AG04450 (cell line): Measurements from ENCODE around the gene RELCH. TPM values are rescaled to one million over a fixed set of nuclear protein-coding genes. Genes with fewer than 3 reads are reported as not detected.

Experiments used
- CTCF ChIA-PET: fragments of 300-600, 350-600 bp; formaldehyde crosslinking; extraction: SDS; loops from one replicate; lab custom pipeline; 2022; ENCODE audit warnings: antibody characterized with exemption, inconsistent platforms; lab: Charles Lee
- POLR2A ChIA-PET: fragments of 350-600 bp; formaldehyde crosslinking; extraction: SDS; loops from one replicate; lab custom pipeline; 2021; ENCODE audit warnings: antibody characterized with exemption, inconsistent platforms; lab: Yijun Ruan, JAX
- DNase-seq: peaks from one replicate; pipeline ENCODE4 v3.0.0-alpha.2; 2011; ENCODE audit warnings: low read depth, low spot score
- H3K27ac ChIP-seq: one replicate; pipeline ENCODE4 v1.5.1; 2012; ENCODE audit warnings: low read depth, low read length, control low read depth
- H3K27me3 ChIP-seq: one replicate; pipeline ENCODE4 v1.6.0; 2012; ENCODE audit warnings: low read length; ENCODE audit not compliant: control insufficient read depth, insufficient read depth
- H3K4me3 ChIP-seq: 2 replicates; pipeline ENCODE4 v1.5.1; 2011; ENCODE audit warnings: mild to moderate bottlenecking, low read depth, low read length, control low read depth
- H3K9me3 ChIP-seq: 2 replicates; pipeline ENCODE4 v1.5.1; 2012; ENCODE audit warnings: low read length; ENCODE audit not compliant: control insufficient read depth, insufficient read depth
- polyA plus RNA-seq: library from polyadenylated mRNA; depleted of rRNA; stranded (reverse); fragments of >200 nt; gene quantifications from 2 replicates; pipeline ENCODE4 v1.2.3, GENCODE V29; 2011
- TF ChIP-seq, protein P1 (sequence below): IDR thresholded peaks from 2 replicates; pipeline ENCODE4 v1.5.1; 2011; ENCODE audit warnings: low read depth, low read length, control low read depth, inconsistent platforms

RELCH gene
- polyA plus RNA-seq, 1 experiment: 14.5 TPM

DNA sequence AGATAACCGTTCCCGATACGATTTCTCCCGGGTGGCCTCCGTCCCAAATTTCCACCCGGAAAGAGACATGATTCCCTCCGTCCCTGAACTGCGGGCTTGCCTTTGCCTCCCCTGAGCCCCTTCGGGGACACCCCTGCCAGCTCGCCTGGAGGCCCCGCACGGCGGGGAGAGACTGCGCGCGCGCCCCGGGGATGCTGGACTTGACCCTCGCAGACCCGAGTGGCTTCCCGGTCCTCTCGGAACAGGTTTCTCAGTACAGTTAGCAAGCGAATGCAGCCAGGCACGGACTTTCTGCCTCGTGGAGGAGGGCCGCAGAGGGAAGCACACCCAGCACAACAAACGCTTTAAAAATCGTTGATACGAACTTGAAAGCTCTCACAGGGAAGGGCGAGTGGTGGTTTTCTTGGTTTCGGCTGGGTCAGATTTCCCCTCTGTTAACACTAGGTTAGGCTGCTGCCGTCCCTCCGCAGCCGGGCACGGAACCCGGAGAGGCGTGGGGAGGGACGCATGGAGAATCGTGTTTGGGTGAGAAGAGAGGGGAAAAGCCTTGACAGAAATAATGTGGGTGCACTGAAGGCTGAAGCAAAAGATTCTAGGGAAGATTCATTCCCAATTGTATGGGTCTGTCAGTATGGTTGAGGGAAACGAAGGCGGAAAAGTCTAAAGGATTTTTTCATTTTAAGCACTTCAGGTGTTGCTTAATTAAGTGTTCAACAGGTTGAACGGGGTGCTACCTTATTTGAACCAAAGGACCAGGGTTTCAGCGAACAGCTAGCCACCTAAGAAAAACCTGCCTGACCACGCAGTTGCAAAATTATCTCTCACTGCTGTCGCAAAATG is 139.0 kb downstream of the RELCH start:
- Histone ChIP-seq H3K4me3 (peak overlapping the region; percentile 39), H3K9me3 (no peaks in the 10 kb centered on the region; the same call in 1 of the 2 replicates), H3K27me3 (peaks cover 66% of the 10 kb centered on the region), H3K27ac (no peak overlapping the region)
- TF ChIP-seq, protein P1, sequence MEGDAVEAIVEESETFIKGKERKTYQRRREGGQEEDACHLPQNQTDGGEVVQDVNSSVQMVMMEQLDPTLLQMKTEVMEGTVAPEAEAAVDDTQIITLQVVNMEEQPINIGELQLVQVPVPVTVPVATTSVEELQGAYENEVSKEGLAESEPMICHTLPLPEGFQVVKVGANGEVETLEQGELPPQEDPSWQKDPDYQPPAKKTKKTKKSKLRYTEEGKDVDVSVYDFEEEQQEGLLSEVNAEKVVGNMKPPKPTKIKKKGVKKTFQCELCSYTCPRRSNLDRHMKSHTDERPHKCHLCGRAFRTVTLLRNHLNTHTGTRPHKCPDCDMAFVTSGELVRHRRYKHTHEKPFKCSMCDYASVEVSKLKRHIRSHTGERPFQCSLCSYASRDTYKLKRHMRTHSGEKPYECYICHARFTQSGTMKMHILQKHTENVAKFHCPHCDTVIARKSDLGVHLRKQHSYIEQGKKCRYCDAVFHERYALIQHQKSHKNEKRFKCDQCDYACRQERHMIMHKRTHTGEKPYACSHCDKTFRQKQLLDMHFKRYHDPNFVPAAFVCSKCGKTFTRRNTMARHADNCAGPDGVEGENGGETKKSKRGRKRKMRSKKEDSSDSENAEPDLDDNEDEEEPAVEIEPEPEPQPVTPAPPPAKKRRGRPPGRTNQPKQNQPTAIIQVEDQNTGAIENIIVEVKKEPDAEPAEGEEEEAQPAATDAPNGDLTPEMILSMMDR: no peak
- ChIA-PET CTCF (no interaction called here), POLR2A (no interaction called here)
- DNase-seq: no peak

DNA sequence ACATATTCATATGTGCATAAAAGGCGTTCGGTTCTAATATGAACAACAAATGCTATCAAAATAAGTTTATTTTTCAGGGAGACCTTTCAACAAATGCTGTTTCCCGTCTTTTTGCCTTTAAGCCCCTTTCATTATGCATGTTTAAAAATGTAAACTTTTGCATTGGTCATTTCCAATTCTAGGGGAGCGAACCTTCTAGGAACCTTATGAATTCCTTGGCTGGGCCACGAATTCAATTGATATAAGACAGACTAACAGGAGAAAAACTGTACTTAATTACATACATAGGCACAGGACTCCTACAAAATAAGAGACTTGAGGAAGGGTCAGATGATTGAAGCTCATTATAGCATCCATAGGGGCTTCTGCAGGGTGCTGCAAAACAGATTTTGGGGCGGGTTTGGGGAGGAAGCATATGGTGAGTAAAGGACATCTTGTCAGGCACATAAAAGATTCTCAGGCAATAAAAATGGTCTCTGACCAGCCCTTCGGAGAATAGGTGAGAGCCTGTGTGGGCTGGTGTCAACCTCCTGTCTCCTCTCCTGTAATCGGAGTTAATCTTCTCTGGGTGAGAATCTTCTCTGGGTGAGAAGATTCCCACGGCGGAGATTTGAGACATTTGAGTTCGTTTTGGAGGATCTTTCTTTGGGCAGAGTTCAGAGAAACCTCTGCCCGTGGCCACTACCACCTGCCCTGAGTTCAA is 139.7 kb downstream of the RELCH start:
- TF ChIP-seq, protein P1: no peak
- ChIA-PET CTCF (no interaction called here), POLR2A (no interaction called here)
- H3K4me3 ChIP-seq: no peak overlapping the region
- DNase-seq: no peak
- peaks cover 66% of the 10 kb centered on the region for H3K27me3 ChIP-seq
- no peaks in the 10 kb centered on the region; the same call in 1 of the 2 replicates for H3K9me3 ChIP-seq
- no peak overlapping the region for H3K27ac ChIP-seq

DNA sequence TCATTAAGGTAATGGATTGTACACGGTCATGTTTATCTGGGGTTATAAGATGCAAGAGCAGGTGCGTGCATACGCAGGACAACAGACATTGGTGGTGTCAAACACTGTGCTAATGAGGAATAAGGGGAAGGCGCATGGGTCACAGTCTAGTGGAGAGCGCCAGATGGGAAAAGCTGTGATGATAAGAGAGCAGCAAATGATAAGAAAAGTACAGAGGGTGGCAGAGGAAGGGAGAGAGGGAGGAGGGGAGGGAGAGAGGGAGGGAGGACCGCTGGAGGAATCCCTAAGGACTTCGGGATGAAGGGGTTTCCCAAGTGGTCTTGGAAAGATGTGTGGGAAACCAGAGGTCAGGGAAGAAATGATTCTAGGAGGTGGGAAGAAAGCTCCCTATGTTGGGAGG is 140.9 kb downstream of the RELCH start:
- no peak overlapping the region for H3K4me3 ChIP-seq
- TF ChIP-seq, protein P1: no peak
- no peak for DNase-seq
- H3K27me3 ChIP-seq: peaks cover 59% of the 10 kb centered on the region
- CTCF ChIA-PET: no interaction called here
- H3K9me3 ChIP-seq: no peaks in the 10 kb centered on the region; the same call in 1 of the 2 replicates
- no peak overlapping the region for H3K27ac ChIP-seq
- POLR2A ChIA-PET: no interaction called here

DNA sequence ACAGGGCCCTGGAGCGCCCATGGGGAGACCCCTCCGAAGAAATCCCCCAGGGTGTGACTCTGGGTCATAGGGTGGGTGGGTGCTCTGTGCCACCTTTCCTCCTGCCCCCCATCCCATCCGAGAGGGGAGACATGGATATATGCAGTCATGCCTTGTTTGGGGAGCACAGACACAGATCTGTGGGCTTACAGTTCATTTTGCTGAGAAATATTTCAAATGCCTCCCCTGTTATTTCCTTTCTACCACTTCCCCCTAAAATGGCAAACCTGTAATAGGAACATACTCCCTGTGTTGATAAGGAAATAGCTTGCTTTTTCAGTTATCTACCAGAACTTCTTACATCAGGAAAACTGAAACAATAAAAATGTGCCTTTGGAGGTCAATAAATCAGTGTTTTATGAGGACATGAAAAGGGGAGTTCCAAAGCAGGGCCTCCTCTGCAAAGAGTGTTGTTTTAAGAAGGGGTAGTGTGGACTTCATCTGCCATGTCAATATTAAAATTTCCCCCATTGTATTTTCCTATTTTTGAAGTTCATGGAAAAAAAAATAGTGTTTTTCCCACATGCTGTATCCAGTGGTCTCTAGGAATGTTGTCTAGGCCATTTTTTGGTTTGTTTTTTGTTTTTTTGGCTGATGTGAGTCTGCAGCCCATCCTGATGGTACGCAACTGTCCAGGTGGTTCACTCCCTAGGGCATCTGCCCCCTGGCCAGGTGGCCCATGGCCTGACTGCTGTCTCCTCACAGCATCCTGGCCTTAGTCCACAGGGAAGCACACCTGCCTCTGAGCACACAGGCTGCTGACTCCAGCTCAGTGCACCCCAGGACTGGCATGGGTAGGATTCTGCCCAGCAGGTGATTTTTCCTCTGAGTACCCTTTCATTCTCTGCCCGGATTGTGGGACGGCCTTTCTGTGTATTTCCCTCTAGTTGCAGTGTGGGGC is 141.8 kb downstream of the RELCH start:
- H3K9me3 ChIP-seq: no peaks in the 10 kb centered on the region; the same call in 1 of the 2 replicates
- TF ChIP-seq, protein P1: no peak
- CTCF ChIA-PET: no interaction called here
- H3K27me3 ChIP-seq: peaks cover 52% of the 10 kb centered on the region
- DNase-seq: no peak
- POLR2A ChIA-PET: no interaction called here
- no peak overlapping the region for H3K27ac ChIP-seq
- no peak overlapping the region for H3K4me3 ChIP-seq
